SK-N-SH (cell line): Measurements from ENCODE around the gene ETF1. TPM values are rescaled to one million over a fixed set of nuclear protein-coding genes. Genes with fewer than 3 reads are reported as not detected.

ENCODE experiments used
- CTCF ChIA-PET: fragments of 300-600, 350-600 bp; formaldehyde crosslinking; extraction: SDS; loops from one replicate; lab custom pipeline; 2021; lab: Yijun Ruan, JAX
- POLR2A ChIA-PET: fragments of 350-600 bp; sonication (Branson Sonifier 250); formaldehyde crosslinking; extraction: SDS; loops from one replicate; lab custom pipeline; 2020; ENCODE audit warnings: antibody characterized with exemption, inconsistent platforms; lab: Yijun Ruan, JAX
- DNase-seq: peaks from one replicate; pipeline ENCODE4 v3.0.0; 2012
- H2AFZ ChIP-seq: fragments of 200-600 bp; sonication (generic); 2 replicates; pipeline ENCODE4 v1.8.1; 2016; ENCODE audit warnings: antibody characterized with exemption, mild to moderate bottlenecking, low read depth
- H3F3A ChIP-seq: fragments of 200-600 bp; sonication (generic); replicated peaks from 2 replicates; pipeline ENCODE3; 2016; ENCODE audit warnings: antibody characterized with exemption, mild to moderate bottlenecking; ENCODE audit not compliant: insufficient read depth
- H3K27ac ChIP-seq, 2 experiments: fragments of 200-500 bp in 1 of 2; fragments of 200-600 bp in 1 of 2; sonication (Bioruptor generic) in 1 of 2; sonication (generic), shearing (Covaris generic) in 1 of 2; 2 replicates each; pipeline versions ENCODE4 v1.5.1 to v1.6.1; 2014 to 2016; ENCODE audit warnings: low read depth in 2 of 2, inconsistent platforms in 1 of 2, low read length in 1 of 2, mild to moderate bottlenecking in 1 of 2, mixed read lengths in 1 of 2
- H3K27me3 ChIP-seq: fragments of 200-600 bp; sonication (generic), shearing (Covaris generic); 2 replicates; pipeline ENCODE4 v1.6.1; 2016; ENCODE audit warnings: mixed run types; ENCODE audit not compliant: insufficient read depth
- H3K36me3 ChIP-seq, 2 experiments: fragments of 200-500 bp in 1 of 2; fragments of 200-600 bp in 1 of 2; sonication (Bioruptor generic) in 1 of 2; sonication (generic) in 1 of 2; replicated peaks in 1 of 2; 2 replicates each; pipeline versions ENCODE3 to v1.5.1; 2014 to 2016; ENCODE audit warnings: low read length in 1 of 2, mild to moderate bottlenecking in 1 of 2; ENCODE audit not compliant: insufficient read depth in 2 of 2, control insufficient read depth in 1 of 2
- H3K4me1 ChIP-seq, 2 experiments: fragments of 200-500 bp in 1 of 2; fragments of 200-600 bp in 1 of 2; sonication (Bioruptor generic) in 1 of 2; sonication (generic), shearing (Covaris generic) in 1 of 2; 2 replicates each; pipeline versions ENCODE4 v1.5.1 to v1.6.1; 2014 to 2016; ENCODE audit warnings: low read depth in 1 of 2, low read length in 1 of 2, mixed run types in 1 of 2; ENCODE audit not compliant: insufficient read depth in 2 of 2, control insufficient read depth in 1 of 2
- H3K4me2 ChIP-seq: fragments of 200-600 bp; sonication (generic), shearing (Covaris generic); 2 replicates; pipeline ENCODE4 v1.6.1; 2017; ENCODE audit warnings: mixed run types
- H3K4me3 ChIP-seq, 2 experiments: fragments of 200-500 bp in 1 of 2; fragments of 200-600 bp in 1 of 2; sonication (Bioruptor generic) in 1 of 2; sonication (generic), shearing (Covaris generic) in 1 of 2; 2 replicates each; pipeline versions ENCODE4 v1.5.1 to v1.8.1; 2014 to 2016; ENCODE audit warnings: low read depth in 2 of 2, inconsistent platforms in 1 of 2, low read length in 1 of 2, mild to moderate bottlenecking in 1 of 2, mixed read lengths in 1 of 2, moderate library complexity in 1 of 2
- H3K79me2 ChIP-seq: fragments of 200-600 bp; sonication (generic); 2 replicates; pipeline ENCODE4 v1.8.1; 2017; ENCODE audit warnings: mild to moderate bottlenecking; ENCODE audit not compliant: insufficient read depth
- H3K9ac ChIP-seq: fragments of 200-600 bp; sonication (generic); 2 replicates; pipeline ENCODE4 v1.6.1; 2017; ENCODE audit warnings: mixed run types
- H3K9me2 ChIP-seq: fragments of 200-600 bp; sonication (generic); 2 replicates; pipeline ENCODE4 v1.6.1; 2017; ENCODE audit warnings: mixed run types
- H3K9me3 ChIP-seq: fragments of 200-600 bp; sonication (generic); 2 replicates; pipeline ENCODE4 v1.6.1; 2017; ENCODE audit warnings: mixed run types, mild to moderate bottlenecking, moderate library complexity
- H4K20me1 ChIP-seq: fragments of 200-600 bp; sonication (generic); 2 replicates; pipeline ENCODE4 v1.6.1; 2017; ENCODE audit warnings: mild to moderate bottlenecking, mixed run types; ENCODE audit not compliant: insufficient read depth
- CHD2 ChIP-seq: fragments of 150-350 bp; IDR thresholded peaks from 2 replicates; pipeline ENCODE4 v1.6.1; 2018; ENCODE audit warnings: low read length; ENCODE audit not compliant: partially characterized antibody
- ELF1 ChIP-seq: IDR thresholded peaks from 2 replicates; pipeline ENCODE4 v1.4.0; 2012
- FOSL2 ChIP-seq: IDR thresholded peaks from 2 replicates; pipeline ENCODE4 v1.4.0; 2012; ENCODE audit warnings: low read depth, mild to moderate bottlenecking, moderate library complexity, borderline replicate concordance
- POLR2AphosphoS5 ChIP-seq: IDR thresholded peaks from 2 replicates; pipeline ENCODE4 v1.6.1; 2012; ENCODE audit warnings: low read depth, low read length
- RFX5 ChIP-seq: IDR thresholded peaks from 2 replicates; pipeline ENCODE4 v1.6.1; 2012; ENCODE audit warnings: mild to moderate bottlenecking, improper control_type of control experiment, low read length
- RXRA ChIP-seq: IDR thresholded peaks from 2 replicates; pipeline ENCODE4 v1.4.0; 2012; ENCODE audit warnings: low read depth, mild to moderate bottlenecking, borderline replicate concordance
- WGBS: methylation state at CpG from one replicate; pipeline ENCODE4 v1.1.6; 2017; ENCODE audit warnings: low lambda C conversion rate; 5-methylcytosine and 5-hydroxymethylcytosine counted together
- polyA plus RNA-seq, 3 experiments: library from polyadenylated mRNA; depleted of rRNA; stranded (reverse); fragments of >200 nt; gene quantifications; 2 replicates each; pipeline ENCODE4 v1.2.3, GENCODE V29; 2012
- TF ChIP-seq, protein P1 (sequence below): IDR thresholded peaks from 2 replicates; pipeline ENCODE4 v1.4.0; 2012; ENCODE audit warnings: low read depth, borderline replicate concordance
- TF ChIP-seq, protein P2 (sequence below): fragments of 200-600 bp; sonication (generic); IDR thresholded peaks from 2 replicates; pipeline ENCODE4 v1.6.1; 2017; ENCODE audit warnings: antibody characterized with exemption, mild to moderate bottlenecking, moderate library complexity
- TF ChIP-seq, protein P3 (sequence below): fragments of 150-350 bp; IDR thresholded peaks from 2 replicates; pipeline ENCODE4 v1.6.1; 2016; ENCODE audit warnings: mild to moderate bottlenecking, low read depth, low read length

The ETF1 gene
- polyA plus RNA-seq, 1 of the 3 experiments (the other 2 are of a cell fraction): 36.7 TPM

DNA sequence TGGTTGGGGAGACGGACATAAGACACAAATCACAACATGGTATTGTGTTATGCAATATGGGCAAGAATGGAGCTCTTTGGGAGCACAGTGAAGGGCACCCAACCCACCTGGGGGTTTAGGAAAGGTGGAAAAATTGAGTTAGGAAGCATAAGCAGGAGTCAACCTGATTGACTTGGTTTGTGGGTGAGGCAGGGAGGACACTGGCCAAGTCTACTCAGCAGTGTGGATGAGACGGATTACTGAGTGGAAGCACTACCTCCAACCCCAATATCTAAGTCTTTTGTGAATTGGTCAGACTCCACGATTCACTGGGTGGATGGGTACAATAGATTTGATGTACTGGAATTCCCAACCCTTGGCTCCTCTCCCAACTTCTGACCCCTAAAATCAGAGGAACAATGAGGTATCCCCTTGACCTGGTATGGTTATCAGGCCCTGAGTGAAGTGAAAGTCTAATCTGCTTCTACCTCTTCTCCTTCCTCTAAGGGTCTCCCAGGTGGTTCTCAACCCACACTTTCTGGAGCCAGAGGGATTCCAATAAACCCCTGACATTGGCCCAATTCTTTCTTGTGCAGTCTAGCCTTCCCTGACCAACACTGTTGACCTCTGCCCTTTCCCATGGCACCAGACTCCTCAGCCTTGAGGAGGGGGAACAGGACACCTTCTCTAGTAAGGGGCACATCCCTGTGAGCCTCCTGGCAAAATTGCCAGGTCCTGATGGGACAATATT lies 72.5 kb downstream of the ETF1 start:
- Histone ChIP-seq H3K9ac (no peak overlapping the region), H3K27ac (no peak overlapping the region), H4K20me1 (peaks cover 37% of the 10 kb centered on the region), H3F3A (peaks cover 34% of the 10 kb centered on the region), H3K9me2 (no peaks in the 10 kb centered on the region), H3K4me2 (no peak overlapping the region), H3K4me1 (peaks cover 9 to 13% of the 10 kb centered on the region in 2 experiments; a peak in 1 of 4 replicates), H3K79me2 (peaks cover 12% of the 10 kb centered on the region; the same call in 1 of the 2 replicates), H3K9me3 (no peaks in the 10 kb centered on the region), H3K36me3 (peaks cover 0 to 13% of the 10 kb centered on the region in 2 experiments), H3K4me3 (no peak overlapping the region), H2AFZ (no peak overlapping the region), H3K27me3 (no peaks in the 10 kb centered on the region)
- ChIA-PET CTCF (interaction anchor here (2.1 to 3.6 kb wide), 2 partner anchors 21 to 33 kb away, joined by 7 to 14 read pairs; no protein-coding TSS in a partner anchor), POLR2A (no interaction called here)
- 91% methylated on average over 3 of the region's 3 CpGs for WGBS
- TF ChIP-seq, protein P1, sequence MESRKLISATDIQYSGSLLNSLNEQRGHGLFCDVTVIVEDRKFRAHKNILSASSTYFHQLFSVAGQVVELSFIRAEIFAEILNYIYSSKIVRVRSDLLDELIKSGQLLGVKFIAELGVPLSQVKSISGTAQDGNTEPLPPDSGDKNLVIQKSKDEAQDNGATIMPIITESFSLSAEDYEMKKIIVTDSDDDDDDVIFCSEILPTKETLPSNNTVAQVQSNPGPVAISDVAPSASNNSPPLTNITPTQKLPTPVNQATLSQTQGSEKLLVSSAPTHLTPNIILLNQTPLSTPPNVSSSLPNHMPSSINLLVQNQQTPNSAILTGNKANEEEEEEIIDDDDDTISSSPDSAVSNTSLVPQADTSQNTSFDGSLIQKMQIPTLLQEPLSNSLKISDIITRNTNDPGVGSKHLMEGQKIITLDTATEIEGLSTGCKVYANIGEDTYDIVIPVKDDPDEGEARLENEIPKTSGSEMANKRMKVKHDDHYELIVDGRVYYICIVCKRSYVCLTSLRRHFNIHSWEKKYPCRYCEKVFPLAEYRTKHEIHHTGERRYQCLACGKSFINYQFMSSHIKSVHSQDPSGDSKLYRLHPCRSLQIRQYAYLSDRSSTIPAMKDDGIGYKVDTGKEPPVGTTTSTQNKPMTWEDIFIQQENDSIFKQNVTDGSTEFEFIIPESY: no peak
- TF ChIP-seq CHD2 (no peak), POLR2AphosphoS5 (no peak), RFX5 (no peak), RXRA (no peak), ELF1 (no peak), FOSL2 (no peak)
- TF ChIP-seq, protein P2, sequence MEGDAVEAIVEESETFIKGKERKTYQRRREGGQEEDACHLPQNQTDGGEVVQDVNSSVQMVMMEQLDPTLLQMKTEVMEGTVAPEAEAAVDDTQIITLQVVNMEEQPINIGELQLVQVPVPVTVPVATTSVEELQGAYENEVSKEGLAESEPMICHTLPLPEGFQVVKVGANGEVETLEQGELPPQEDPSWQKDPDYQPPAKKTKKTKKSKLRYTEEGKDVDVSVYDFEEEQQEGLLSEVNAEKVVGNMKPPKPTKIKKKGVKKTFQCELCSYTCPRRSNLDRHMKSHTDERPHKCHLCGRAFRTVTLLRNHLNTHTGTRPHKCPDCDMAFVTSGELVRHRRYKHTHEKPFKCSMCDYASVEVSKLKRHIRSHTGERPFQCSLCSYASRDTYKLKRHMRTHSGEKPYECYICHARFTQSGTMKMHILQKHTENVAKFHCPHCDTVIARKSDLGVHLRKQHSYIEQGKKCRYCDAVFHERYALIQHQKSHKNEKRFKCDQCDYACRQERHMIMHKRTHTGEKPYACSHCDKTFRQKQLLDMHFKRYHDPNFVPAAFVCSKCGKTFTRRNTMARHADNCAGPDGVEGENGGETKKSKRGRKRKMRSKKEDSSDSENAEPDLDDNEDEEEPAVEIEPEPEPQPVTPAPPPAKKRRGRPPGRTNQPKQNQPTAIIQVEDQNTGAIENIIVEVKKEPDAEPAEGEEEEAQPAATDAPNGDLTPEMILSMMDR: no peak
- TF ChIP-seq, protein P3, sequence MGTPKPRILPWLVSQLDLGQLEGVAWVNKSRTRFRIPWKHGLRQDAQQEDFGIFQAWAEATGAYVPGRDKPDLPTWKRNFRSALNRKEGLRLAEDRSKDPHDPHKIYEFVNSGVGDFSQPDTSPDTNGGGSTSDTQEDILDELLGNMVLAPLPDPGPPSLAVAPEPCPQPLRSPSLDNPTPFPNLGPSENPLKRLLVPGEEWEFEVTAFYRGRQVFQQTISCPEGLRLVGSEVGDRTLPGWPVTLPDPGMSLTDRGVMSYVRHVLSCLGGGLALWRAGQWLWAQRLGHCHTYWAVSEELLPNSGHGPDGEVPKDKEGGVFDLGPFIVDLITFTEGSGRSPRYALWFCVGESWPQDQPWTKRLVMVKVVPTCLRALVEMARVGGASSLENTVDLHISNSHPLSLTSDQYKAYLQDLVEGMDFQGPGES: no peak
- peak; percentile 31 for DNase-seq
